ENCODE measurements around the gene SPTBN1. TPM values are rescaled to one million over a fixed set of nuclear protein-coding genes. Genes with fewer than 3 reads are reported as not detected.

The SPTBN1 gene
- total and polyA plus RNA-seq, 2 of the 4 experiments (the other 2 are of a cell fraction) = 49.1 to 241 TPM

GRCh38 chr2:54478899-54479298 lies 22.8 kb downstream of the SPTBN1 start:
- no peak overlapping the region for H2BK20ac ChIP-seq (ENCODE audit: low read depth, low read length)
- no peak overlapping the region for H4K8ac ChIP-seq (ENCODE audit: low read depth in 2 of 2, low read length in 2 of 2)
- H3K14ac ChIP-seq (replicated peaks; ENCODE audit: low read depth, low read length) = no peak overlapping the region
- peaks cover 19% of the 10 kb centered on the region for H3K4me1 ChIP-seq (ENCODE audit: control insufficient read depth, insufficient read depth, low read length)
- no peak overlapping the region for H3K4ac ChIP-seq (ENCODE audit: low read depth, low read length)
- ATAC-seq (ENCODE audit: low read depth) = no peak
- DNase-seq = no peak
- no peak overlapping the region for H4K5ac ChIP-seq (ENCODE audit: low read depth, low read length)
- no peaks in the 10 kb centered on the region for H3K27me3 ChIP-seq (ENCODE audit: control insufficient read depth, insufficient read depth, low read length)
- ChIA-PET POLR2A (ENCODE audit: unreplicated experiment) (no interaction called here), CTCF (interaction anchor here (0.6 to 0.7 kb wide), 3 partner anchors 15 to 663 kb away, joined by 3 to 11 read pairs (median 5); no protein-coding TSS in a partner anchor)
- no peak overlapping the region for H4K91ac ChIP-seq (ENCODE audit: insufficient read depth, low read depth, low read length)
- H3K9ac ChIP-seq (ENCODE audit: low read depth, low read length) = no peak overlapping the region
- H2AK5ac ChIP-seq (ENCODE audit: low read depth, low read length) = no peak overlapping the region
- H2BK120ac ChIP-seq (ENCODE audit: low read depth, low read length) = no peak overlapping the region
- H3K18ac ChIP-seq (ENCODE audit: low read depth, low read length) = no peak overlapping the region
- no CpG with 5 or more reads among the region's 1 CpG for WGBS, 2 experiments (ENCODE audit: extremely low coverage in 2 of 2, insufficient read length in 1 of 2)
- no peak overlapping the region for H2AK9ac ChIP-seq (replicated peaks; ENCODE audit: low read depth, low read length, poor library complexity)
- no peak overlapping the region for H3K23ac ChIP-seq (ENCODE audit: low read depth, low read length)
- no peak overlapping the region for H3K27ac ChIP-seq (ENCODE audit: insufficient read depth, low read length)
- in situ Hi-C loops (cut with MboI; ENCODE audit: low sequenced_read_pairs) = no loop called here
- no peaks in the 10 kb centered on the region for H3K36me3 ChIP-seq (ENCODE audit: control insufficient read depth, insufficient read depth, low read length)
- dilution Hi-C loops (cut with HindIII; ENCODE audit: low sequenced_read_pairs, unreplicated experiment) = no loop called here
- H2BK5ac ChIP-seq (ENCODE audit: low read depth, low read length, poor library complexity, severe bottlenecking) = no peak overlapping the region
- peaks cover 31% of the 10 kb centered on the region for H3K9me1 ChIP-seq (ENCODE audit: insufficient read depth, low read length)
- H2AFZ ChIP-seq (replicated peaks; ENCODE audit: low read length, poor library complexity) = no peak overlapping the region
- intact Hi-C loops (cut with micrococcal nuclease) = no loop called here
- H3K4me3 ChIP-seq (ENCODE audit: insufficient read depth, low read depth, low read length) = no peak overlapping the region
- H2BK15ac ChIP-seq (ENCODE audit: low read depth, low read length) = no peak overlapping the region
- H4K20me1 ChIP-seq (ENCODE audit: insufficient read depth, low read length) = peaks cover 65% of the 10 kb centered on the region
- H3K56ac ChIP-seq (ENCODE audit: extremely low read depth, insufficient read depth, low read length) = no peak overlapping the region
- no peak overlapping the region for H3K4me2 ChIP-seq (ENCODE audit: low read depth, low read length)
- BruUV-seq (replicated peaks) = no TSS peak
- peaks cover 23 to 79% of the 10 kb centered on the region in 2 experiments for H3K79me1 ChIP-seq (ENCODE audit: low read depth in 1 of 2, low read length in 2 of 2)
- no peaks in the 10 kb centered on the region for H3K9me3 ChIP-seq (ENCODE audit: control insufficient read depth, insufficient read depth, low read length)
- TF ChIP-seq BHLHE40 (IDR thresholded peaks at IDR 0.05; ENCODE audit: low read depth, low read length) (no peak), FOS (IDR thresholded peaks at IDR 0.05; ENCODE audit: low read depth, low read length) (no peak), RCOR1 (IDR thresholded peaks at IDR 0.05; ENCODE audit: insufficient replicate concordance, low read length) (no peak), CEBPB (IDR thresholded peaks at IDR 0.05; ENCODE audit: low read depth, low read length) (no peak), USF2 (IDR thresholded peaks at IDR 0.05; ENCODE audit: low read depth, low read length) (no peak)

Measured in IMR-90 (cell line).